MM.1S (cell line): ENCODE results near the gene USO1.

Experiments used
- EZH2 ChIP-seq: fragments of 300-600 bp; sonication (generic); optimal IDR thresholded peaks from 2 replicates; pipeline ENCODE3; 2017; ENCODE audit warnings: low read depth, mild to moderate bottlenecking, antibody characterized with exemption, low read length, mixed read lengths
- TF ChIP-seq, protein P1 (sequence below): fragments of 300-600 bp; sonication (generic); IDR thresholded peaks from 2 replicates; pipeline ENCODE4 v1.5.1; 2016; ENCODE audit warnings: antibody characterized with exemption, low read length, mixed read lengths

DNA sequence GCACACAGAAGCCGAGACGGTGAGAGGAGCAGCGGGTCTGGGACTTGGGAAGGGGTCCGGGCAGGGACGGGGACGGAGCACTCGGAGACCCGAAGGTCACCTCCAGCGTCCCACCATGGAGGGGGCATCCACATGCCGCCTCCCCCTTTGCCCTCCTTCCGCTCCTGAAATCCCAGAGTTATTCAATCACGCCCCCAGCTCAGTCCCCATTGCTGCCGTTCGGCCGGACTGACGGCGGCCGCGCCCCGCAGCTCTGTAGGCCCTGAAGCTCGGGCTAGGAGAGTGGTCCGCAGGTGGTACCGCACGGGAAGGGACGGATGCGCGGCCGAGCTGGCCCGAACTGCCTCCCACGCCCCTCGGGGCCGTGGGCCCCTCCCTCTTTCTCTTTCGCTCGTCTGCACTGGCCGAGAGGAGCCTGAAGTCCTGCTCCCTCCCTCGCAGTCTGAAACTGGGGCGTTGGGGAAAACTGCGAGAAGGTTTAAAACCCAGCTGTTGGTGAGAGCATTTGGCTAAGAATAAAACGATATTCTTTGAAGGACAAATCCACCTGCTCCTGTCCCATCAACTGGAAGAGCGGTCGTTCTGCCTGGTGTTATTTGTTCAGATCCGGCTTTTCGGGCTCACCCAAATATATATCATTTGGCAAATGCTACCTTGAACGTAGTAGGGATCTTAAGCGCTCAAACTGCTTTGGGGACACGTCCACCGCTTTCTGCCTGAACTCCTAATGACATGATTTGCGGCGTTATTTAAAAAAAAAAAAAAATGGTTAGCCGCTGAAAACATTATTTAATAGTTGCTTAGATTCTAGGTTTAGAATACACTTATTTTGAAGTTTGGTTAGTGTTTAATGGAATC is 719 bp downstream of the USO1 start:
- TF ChIP-seq, protein P1, sequence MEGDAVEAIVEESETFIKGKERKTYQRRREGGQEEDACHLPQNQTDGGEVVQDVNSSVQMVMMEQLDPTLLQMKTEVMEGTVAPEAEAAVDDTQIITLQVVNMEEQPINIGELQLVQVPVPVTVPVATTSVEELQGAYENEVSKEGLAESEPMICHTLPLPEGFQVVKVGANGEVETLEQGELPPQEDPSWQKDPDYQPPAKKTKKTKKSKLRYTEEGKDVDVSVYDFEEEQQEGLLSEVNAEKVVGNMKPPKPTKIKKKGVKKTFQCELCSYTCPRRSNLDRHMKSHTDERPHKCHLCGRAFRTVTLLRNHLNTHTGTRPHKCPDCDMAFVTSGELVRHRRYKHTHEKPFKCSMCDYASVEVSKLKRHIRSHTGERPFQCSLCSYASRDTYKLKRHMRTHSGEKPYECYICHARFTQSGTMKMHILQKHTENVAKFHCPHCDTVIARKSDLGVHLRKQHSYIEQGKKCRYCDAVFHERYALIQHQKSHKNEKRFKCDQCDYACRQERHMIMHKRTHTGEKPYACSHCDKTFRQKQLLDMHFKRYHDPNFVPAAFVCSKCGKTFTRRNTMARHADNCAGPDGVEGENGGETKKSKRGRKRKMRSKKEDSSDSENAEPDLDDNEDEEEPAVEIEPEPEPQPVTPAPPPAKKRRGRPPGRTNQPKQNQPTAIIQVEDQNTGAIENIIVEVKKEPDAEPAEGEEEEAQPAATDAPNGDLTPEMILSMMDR, result no peak
- TF ChIP-seq EZH2, result no peak
